Skeletal muscle satellite cell (primary cell): Measurements from ENCODE around the gene FOXR1.
"Not testable (repeated sequence)": the region's sequence is repeated elsewhere in the genome, so short reads cannot be mapped to it uniquely, and the experiment has no call there.

Source experiments
- H3K27me3 ChIP-seq: 2 replicates; pipeline ENCODE4 v1.7.0; 2013; ENCODE audit warnings: low read length; ENCODE audit not compliant: control insufficient read depth, insufficient read depth
- H3K36me3 ChIP-seq: 2 replicates; pipeline ENCODE4 v1.7.0; 2013; ENCODE audit warnings: mild to moderate bottlenecking, control low read depth, low read length; ENCODE audit not compliant: insufficient read depth
- H3K4me1 ChIP-seq: 2 replicates; pipeline ENCODE4 v1.7.0; 2013; ENCODE audit warnings: low read length; ENCODE audit not compliant: control insufficient read depth, insufficient read depth
- H3K4me2 ChIP-seq: 2 replicates; pipeline ENCODE4 v1.7.0; 2013; ENCODE audit warnings: mild to moderate bottlenecking, low read length
- H3K4me3 ChIP-seq: 2 replicates; pipeline ENCODE4 v1.7.0; 2013; ENCODE audit warnings: low read length
- H3K9ac ChIP-seq: 2 replicates; pipeline ENCODE4 v1.7.0; 2013; ENCODE audit warnings: mild to moderate bottlenecking, low read depth, low read length, moderate library complexity
- H3K9me3 ChIP-seq: replicated peaks from 2 replicates; pipeline ENCODE4 v1.7.0; 2013; ENCODE audit warnings: mild to moderate bottlenecking, control low read depth, low read length

The FOXR1 gene

DNA sequence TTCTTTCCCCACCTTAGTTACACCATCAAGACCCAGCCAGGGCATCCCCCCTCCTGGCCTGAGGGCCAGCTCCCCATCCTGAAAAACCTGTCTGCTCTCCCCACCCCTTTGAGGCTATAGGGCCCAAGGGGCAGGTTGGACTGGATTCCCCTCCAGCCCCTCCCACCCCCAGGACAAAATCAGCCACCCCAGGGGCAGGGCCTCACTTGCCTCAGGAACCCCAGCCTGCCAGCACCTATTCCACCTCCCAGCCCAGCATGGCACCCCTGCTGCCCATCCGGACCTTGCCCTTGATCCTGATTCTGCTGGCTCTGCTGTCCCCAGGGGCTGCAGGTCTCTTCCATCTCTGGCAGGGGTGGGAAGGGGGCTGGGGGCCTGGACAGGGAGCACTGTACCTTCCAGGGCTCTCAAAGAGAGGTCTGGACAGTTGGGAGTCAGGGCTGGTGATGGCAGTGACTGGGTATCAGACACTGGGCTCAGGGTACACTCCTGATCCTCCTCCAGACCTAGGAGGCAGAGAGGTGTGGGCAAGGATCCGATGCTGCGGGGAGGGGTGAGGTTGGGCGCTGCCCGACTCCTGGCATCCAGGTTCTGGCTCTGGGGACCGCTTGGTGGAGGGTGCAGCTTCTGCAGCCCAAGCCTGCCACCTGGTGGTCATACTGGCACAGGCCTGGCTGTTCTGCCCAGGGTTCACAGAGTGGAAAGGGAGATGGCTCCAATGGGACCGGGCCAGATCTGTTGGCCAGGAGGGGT lies 15.3 kb upstream of the FOXR1 start, which contains the start of gene UPK2:
UPK2 (plus strand) TSS at position 205 of the 753 bp plus-strand sequence; CDS start at position 258, 53 bp downstream.
- Histone ChIP-seq H3K27me3 (peaks cover 57% of the 10 kb centered on the region), H3K4me1 (no peaks in the 10 kb centered on the region), H3K9ac (no peak within 1 kb of the TSS), H3K4me3 (no peak within 1 kb of the TSS), H3K4me2 (no peak within 1 kb of the TSS), H3K9me3 (no peaks in the 10 kb centered on the region), H3K36me3 (no peaks in the 10 kb centered on the region)

DNA sequence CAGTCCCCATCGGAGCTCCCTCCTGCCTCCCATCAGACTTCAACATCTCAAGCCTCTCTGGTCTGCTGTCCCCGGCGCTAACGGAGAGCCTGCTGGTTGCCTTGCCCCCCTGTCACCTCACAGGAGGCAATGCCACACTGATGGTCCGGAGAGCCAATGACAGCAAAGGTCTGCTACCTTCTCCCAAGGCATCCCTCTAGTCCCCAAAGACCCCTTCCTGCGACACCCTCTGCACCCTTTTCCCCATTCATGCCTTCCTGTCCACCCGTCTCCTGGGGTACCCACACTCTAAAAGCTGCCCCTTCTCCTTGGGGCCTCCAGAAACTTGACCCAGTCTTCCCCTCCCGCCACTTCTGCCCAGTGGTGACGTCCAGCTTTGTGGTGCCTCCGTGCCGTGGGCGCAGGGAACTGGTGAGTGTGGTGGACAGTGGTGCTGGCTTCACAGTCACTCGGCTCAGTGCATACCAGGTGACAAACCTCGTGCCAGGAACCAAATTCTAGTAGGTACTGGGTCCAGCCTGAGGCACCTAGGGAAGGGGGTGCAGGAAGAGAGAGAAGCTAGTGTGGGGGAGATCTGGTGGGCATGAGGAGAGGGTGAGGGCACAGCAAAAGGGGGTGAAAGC lies 14.6 kb upstream of the FOXR1 start:
- no peak overlapping the region for H3K4me2 ChIP-seq

DNA sequence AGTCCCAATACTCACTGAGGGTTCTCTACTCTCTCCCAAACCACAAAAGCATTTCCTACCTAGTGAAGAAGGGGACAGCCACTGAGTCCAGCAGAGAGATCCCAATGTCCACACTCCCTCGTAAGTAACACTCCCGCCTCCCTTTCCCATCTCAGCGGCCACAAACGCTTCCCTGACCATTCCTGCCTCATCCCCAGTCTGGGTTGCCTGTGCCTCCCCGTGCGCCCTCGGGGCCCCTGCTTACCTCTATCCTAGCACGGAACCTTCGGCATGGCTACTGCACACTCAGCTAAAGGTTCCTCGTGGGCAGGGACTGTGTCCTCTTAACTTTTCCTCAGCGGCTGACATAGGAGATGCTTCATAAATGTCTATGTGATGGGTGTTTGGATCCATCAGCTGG lies 14.0 kb upstream of the FOXR1 start:
- no peaks in the 10 kb centered on the region for H3K9me3 ChIP-seq
- no peak overlapping the region for H3K9ac ChIP-seq
- H3K4me3 ChIP-seq, result no peak overlapping the region
- no peaks in the 10 kb centered on the region for H3K36me3 ChIP-seq
- H3K27me3 ChIP-seq, result peaks cover 57% of the 10 kb centered on the region
- H3K4me2 ChIP-seq, result no peak overlapping the region
- H3K4me1 ChIP-seq, result no peaks in the 10 kb centered on the region

More for the DNA sequence above, 14.6 kb upstream of the FOXR1 start:
- Histone ChIP-seq H3K4me1 (no peaks in the 10 kb centered on the region), H3K9me3 (no peaks in the 10 kb centered on the region), H3K9ac (no peak overlapping the region), H3K27me3 (peaks cover 57% of the 10 kb centered on the region), H3K4me3 (no peak overlapping the region), H3K36me3 (no peaks in the 10 kb centered on the region)

DNA sequence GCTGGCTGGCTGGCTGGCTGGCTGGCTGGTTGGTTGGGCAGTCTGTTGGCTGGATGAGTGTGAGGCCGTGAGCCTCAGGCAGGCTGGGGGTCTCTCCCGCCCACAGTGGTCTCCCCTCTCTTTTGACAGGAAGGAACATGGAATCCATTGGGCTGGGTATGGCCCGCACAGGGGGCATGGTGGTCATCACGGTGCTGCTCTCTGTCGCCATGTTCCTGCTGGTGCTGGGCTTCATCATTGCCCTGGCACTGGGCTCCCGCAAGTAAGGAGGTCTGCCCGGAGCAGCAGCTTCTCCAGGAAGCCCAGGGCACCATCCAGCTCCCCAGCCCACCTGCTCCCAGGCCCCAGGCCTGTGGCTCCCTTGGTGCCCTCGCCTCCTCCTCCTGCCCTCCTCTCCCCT lies 13.6 kb upstream of the FOXR1 start:
- no peak overlapping the region for H3K9ac ChIP-seq
- no peaks in the 10 kb centered on the region for H3K9me3 ChIP-seq
- H3K27me3 ChIP-seq, result peaks cover 56% of the 10 kb centered on the region

DNA sequence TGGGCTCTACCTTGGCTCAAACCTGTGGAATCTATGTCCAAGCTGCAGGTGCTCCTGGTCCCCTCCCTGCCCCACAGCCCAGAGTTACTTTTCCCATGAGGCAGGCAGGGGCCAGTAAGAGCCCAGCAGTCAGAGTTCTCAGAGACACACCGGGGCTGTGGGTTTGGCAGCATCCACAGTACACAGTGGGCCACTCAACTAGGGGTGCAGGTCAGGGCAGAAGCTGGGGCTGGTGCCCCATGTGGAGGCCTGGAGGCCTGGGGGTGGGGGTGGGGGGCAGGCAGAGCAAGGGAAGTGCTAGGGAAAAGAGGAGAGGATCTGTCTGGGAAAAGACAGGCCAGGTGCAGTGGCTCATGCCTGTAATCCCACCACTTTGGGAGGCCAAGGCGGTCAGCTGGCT lies 13.0 kb upstream of the FOXR1 start:
- no peak overlapping the region for H3K4me3 ChIP-seq
- H3K4me2 ChIP-seq, result no peak overlapping the region
- H3K27me3 ChIP-seq, result peaks cover 51% of the 10 kb centered on the region
- no peaks in the 10 kb centered on the region for H3K9me3 ChIP-seq
- H3K36me3 ChIP-seq, result no peaks in the 10 kb centered on the region
- no peak overlapping the region for H3K9ac ChIP-seq
- H3K4me1 ChIP-seq, result no peaks in the 10 kb centered on the region

More for the DNA sequence above, 13.6 kb upstream of the FOXR1 start:
- Histone ChIP-seq H3K4me3 (no peak overlapping the region), H3K4me1 (no peaks in the 10 kb centered on the region), H3K4me2 (no peak overlapping the region), H3K36me3 (no peaks in the 10 kb centered on the region)

DNA sequence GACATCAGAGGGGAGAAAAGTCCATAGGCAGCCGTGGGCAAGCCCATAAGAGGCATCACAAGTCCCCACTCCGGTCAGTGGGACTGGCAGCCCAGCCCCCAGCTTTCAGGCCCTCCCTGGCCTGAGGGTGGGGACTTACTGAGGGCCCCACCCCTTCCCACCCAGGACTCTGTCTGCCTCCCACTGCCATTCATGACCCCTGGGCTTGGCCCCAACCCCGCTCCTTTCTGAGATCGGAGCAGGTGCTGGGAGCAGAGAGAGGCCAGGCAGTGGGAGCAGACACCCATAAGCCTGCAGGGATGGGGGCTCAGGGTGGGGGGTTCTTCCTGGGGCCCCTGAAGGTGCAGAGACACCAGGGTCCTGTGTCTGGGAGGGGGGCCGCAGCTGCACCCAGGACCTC lies 10.4 kb upstream of the FOXR1 start:
- no peak overlapping the region for H3K4me2 ChIP-seq
- H3K9me3 ChIP-seq, result no peaks in the 10 kb centered on the region
- no peaks in the 10 kb centered on the region for H3K36me3 ChIP-seq
- H3K4me1 ChIP-seq, result no peaks in the 10 kb centered on the region
- H3K9ac ChIP-seq, result no peak overlapping the region
- no peak overlapping the region for H3K4me3 ChIP-seq
- H3K27me3 ChIP-seq, result peaks cover 37% of the 10 kb centered on the region

DNA sequence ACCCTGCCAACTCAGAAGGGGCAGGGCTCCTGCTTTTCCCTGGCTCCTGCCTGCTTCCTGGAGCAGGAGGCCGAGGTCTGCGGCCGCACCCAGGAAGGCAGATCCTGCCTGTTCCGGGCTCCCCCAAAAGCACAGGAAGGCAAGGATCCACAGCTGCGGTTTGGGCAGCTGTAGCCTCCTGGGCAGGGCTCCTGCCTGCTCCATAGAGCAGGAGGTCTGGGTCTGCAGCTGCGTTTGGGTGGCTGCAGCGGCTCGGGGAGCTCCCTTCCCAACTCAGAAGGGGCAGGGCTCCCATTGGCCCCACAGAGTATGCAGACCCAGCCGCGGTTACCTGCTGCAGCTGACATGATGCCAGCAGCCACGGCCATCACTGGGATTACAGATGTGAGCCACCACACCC lies 10.0 kb upstream of the FOXR1 start:
- Histone ChIP-seq H3K4me3 (no peak overlapping the region), H3K27me3 (peaks cover 37% of the 10 kb centered on the region), H3K9me3 (no peaks in the 10 kb centered on the region), H3K36me3 (no peaks in the 10 kb centered on the region), H3K4me2 (no peak overlapping the region), H3K4me1 (no peaks in the 10 kb centered on the region), H3K9ac (no peak overlapping the region)

DNA sequence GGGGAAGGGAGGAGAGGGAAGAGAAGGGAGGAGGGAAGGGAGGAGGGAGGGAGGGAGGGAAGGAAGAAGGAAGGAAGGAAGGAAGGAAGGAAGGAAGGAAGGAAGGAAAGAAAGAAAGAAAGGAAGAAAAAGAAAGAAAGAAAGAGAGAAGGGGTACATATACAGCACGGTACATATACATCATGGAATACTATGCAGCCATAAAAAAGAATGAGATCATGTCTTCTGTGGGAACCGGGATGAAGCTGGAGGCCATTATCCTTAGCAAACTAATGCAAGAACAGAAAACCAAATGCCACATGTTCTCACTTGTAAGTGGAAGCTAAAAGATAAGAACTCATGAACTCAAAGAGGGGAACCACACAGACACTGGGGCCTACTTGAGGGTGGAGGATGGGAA lies 2.1 kb upstream of the FOXR1 start:
- not testable (repeated sequence) for H3K36me3 ChIP-seq, H3K4me3 ChIP-seq, H3K9ac ChIP-seq, H3K9me3 ChIP-seq, H3K4me1 ChIP-seq, H3K4me2 ChIP-seq
- peaks cover 13% of the 10 kb centered on the region for H3K27me3 ChIP-seq

DNA sequence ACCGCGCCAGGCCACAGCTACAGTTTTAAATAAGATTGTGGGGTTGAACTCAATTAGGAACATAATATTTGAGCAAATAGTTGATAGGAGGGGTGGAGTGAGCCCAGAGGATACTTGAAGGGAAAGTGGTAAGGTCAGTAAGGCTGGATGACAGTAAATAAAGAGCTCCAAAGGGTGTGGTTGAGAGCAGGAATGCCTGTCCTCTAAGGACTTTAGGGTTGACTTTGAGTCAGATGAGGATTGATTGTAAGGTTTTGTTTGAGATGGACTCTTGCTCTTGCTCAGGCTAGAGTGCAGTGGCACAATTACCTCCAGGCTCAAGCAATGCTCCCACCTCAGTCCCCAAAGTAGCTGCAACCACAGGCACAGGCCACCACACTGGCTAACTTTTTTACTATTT lies 2.4 kb downstream of the FOXR1 start:
- no peaks in the 10 kb centered on the region for H3K4me1 ChIP-seq
- no peaks in the 10 kb centered on the region for H3K36me3 ChIP-seq
- H3K9me3 ChIP-seq, result no peaks in the 10 kb centered on the region
- no peak overlapping the region for H3K4me3 ChIP-seq
- H3K9ac ChIP-seq, result no peak overlapping the region
- peaks cover 31% of the 10 kb centered on the region for H3K27me3 ChIP-seq
- no peak overlapping the region for H3K4me2 ChIP-seq

DNA sequence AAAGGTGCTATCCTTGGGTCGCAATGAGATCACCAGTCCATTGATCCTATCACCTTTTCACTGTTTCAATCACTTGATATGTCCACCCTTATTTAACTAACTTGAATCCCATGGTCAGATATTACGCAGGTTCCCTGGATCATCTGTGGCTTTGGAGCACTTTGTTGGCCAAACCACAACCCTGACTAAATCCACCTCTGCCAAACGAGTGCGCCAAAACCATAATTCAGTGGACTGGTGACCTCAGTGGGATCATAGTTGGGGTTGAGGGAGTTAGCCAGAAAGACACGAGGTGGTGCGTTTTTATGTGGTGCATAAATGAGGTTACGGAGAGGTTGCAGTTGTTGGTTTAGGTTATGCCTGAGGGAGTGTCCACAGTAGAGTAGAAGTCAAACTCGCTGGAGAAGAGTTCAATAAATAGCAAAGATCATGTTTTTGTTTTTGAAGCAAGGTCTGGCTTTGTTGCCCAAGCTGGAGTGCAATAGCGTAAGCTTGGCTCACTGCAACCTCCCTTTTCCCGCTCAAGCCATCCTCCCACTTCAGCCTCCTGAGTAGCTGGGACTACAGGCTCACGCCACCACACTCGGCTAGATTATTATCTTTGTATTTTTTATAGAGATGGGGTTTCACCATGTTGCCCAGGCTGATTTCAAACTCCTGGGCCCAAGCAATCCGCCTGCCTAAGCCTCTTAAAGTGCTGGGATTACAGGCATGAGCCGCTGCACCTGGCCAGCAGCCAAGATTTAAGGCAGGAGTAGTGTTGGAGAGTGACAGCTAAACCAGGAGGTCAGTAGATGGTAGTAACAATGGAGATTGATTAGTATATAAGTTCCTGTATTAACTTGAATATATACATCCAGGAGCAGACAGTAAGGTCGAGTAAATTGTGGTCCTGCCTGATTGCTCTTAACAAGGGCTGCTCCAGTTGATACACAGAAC lies 4.5 kb downstream of the FOXR1 start:
- Histone ChIP-seq H3K9ac (no peak overlapping the region), H3K4me1 (no peaks in the 10 kb centered on the region), H3K36me3 (no peaks in the 10 kb centered on the region), H3K27me3 (peaks cover 46% of the 10 kb centered on the region), H3K9me3 (no peaks in the 10 kb centered on the region), H3K4me3 (no peak overlapping the region), H3K4me2 (no peak overlapping the region)

DNA sequence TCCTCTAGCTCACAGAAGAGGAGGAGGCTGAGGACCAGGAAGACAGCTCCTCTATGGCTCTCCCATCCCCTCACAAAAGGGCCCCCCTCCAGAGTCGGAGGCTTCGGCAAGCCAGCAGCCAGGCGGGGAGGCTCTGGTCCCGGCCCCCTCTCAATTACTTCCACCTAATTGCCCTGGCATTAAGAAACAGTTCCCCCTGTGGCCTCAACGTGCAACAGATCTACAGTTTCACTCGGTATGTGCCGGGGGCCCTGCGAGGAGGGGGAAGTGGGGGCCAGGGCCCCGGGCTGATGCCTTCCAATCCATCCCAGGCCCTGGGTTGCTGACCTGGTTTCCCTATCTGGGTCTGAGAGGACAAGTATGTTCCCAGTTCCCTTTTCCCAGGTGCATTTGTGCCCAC lies 7.9 kb downstream of the FOXR1 start:
- H3K27me3 ChIP-seq, result peaks cover 42% of the 10 kb centered on the region
- H3K4me3 ChIP-seq, result no peak overlapping the region
- H3K4me1 ChIP-seq, result no peaks in the 10 kb centered on the region
- H3K4me2 ChIP-seq, result no peak overlapping the region
- no peaks in the 10 kb centered on the region for H3K36me3 ChIP-seq
- no peaks in the 10 kb centered on the region for H3K9me3 ChIP-seq
- H3K9ac ChIP-seq, result no peak overlapping the region
